ENCODE results near the gene SLC36A3.
"Not testable (repeated sequence)": the region's sequence is repeated elsewhere in the genome, so short reads cannot be mapped to it uniquely, and the experiment has no call there.

SLC36A3 gene

DNA sequence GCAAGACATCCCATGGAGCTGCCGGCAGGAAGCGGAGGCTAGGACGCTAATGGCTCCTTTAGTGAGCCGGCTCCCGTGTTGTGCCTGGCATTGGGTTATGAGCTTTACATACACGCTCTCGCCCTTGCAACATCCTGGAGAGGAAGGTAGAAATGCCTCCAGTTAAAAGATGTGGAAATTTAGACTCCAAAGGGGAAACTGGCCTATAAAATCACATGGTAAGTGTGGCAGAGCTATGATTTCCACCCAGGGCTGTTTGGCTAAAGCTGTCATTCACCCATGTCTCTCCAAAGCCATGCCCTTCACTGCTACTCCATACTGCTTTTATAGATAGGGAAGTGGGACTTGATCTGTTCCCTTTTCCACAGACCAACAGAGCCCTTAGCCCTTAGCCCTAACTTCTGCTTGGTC lies 45.4 kb downstream of the SLC36A3 start:
- DNase-seq: no peak

DNA sequence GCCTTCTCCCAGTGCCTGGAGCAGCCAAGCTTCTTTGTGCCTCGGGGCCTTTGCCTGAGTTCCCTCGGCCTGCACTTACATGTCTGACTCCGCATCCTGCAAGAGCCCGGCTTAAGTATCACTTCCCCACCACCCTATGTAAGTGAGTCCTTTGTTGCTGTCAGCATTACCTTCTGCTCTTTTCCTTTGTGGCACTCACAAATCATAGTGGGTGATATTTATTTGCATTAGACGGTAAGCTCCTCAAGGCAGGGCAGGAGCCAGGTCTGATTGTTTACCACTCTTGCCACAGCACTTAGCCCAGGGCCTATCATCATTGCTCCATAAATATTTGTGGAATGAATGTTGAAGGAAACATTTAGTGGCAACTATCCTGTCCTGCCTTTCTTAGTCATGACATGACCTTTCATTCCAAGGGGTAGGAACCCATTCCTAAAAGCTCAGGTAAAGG lies 45.8 kb downstream of the SLC36A3 start:
- DNase-seq: no peak

GRCh38 chr5:151255621-151256286 lies 47.8 kb downstream of the SLC36A3 start:
- DNase-seq: no peak

- DNase-seq: not testable (repeated sequence)
These were observed 48.6 kb downstream of the SLC36A3 start for GRCh38 chr5:151254990-151255389.

GRCh38 chr5:151254556-151254955 lies 49.0 kb downstream of the SLC36A3 start:
- DNase-seq: no peak

DNA sequence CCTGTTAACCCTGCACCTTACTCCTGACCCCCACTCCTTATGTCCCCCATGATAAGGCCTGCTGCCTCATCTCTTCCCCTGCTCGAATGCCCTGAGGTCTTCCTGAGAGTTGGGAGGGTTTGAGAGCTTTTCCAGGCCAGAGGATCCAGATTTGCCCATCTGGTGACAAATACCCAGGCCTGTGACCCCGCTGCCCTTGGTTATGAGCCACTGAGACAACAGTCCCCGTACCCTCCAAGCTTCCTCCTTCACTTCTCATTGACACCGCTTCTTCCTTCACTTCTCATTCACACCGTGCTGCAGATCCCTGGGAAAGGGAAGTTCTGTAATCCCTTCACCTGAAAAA lies 50.0 kb downstream of the SLC36A3 start:
- DNase-seq: no peak

- DNase-seq: peak; percentile 99
These were observed 50.6 kb downstream of the SLC36A3 start, which contains the start of gene GM2A for GRCh38 chr5:151252762-151253604. Gene GM2A (plus strand): TSS chr5:151253185. CDS start chr5:151253217, 32 bp downstream.

- DNase-seq: no peak
These were observed 51.9 kb downstream of the SLC36A3 start for GRCh38 chr5:151251621-151252020.

DNA sequence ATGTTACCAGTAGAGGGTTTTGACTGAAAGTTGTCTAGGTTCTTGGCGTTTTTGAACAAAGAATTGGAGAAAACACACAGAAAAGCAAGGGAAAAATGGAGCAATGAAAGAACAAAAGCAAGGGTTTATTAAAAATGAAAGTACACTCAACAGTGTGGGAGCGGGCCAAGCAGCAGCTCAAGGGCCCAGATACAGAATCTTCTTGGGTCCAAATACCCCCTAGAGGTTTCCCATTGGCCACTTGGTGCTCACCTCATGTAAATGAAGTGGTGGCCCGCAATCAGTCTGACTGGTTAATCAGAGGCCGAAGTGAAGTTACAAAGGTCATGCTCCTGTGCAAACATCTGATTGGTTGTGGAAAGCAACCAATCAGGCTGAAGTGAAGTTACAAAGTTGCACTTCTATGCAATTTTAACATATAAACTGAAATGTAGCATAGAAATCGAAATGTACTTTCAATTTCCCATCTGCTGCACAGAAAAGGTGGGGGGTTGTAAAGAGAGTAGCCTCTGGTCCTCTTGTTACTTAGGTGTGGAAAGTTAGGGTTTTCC lies 52.5 kb downstream of the SLC36A3 start:
- peak; percentile 54 for DNase-seq

DNA sequence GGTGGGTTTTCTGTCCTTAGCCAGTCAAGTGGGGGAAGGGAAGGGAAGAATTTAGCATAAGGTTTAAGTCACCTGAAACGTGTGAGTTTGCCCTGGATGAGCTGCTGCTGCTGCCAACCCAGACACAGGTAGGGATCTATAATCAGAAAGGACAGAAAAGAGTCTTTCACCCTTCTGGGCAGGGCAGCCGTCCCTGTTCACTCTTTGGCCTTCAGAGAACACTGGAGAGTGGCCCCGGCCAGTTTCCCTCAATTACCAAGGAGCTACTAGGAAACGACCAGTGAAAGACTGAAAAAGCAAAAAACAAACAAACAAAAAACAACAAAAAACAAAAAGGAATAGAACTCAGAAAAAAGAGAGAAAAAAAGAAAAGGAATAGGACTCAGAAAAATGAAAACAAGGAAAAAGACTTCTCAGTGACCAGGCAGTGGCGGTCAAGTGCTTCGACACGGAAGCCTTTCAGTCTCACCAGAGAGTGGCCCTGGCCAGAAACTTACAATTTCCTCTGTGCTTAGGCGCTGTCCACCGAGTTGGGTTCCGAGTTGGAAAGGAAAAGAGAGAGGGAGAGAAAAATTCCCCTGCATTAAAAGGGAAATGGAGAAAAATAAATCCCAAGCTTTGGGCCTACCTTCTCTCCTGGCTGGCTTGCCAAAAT lies 53.1 kb downstream of the SLC36A3 start:
- DNase-seq: no peak

- no peak for DNase-seq
These were observed 54.3 kb downstream of the SLC36A3 start for GRCh38 chr5:151249281-151249680.

DNA sequence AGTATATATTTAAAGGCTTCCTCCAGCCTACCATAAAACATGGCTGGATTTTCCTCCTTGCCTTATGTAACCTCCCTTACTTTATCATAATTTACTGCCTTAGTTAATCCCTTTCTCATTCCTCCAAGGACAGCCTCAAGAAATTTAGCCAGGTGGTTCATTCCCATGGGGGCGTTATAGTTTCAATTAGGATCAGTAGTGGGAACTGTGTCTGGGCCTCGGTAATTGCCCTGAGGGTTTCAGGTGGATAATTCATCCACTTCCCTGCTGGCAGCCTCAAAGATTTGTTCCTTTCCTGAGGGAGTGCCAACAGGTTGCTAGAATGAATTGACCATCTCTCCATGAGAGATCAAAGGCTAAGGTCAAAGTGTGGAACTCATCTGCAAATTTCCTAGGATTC lies 54.9 kb downstream of the SLC36A3 start:
- DNase-seq: no peak

- DNase-seq: no peak
These were observed 57.8 kb downstream of the SLC36A3 start for GRCh38 chr5:151245680-151246219.

DNA sequence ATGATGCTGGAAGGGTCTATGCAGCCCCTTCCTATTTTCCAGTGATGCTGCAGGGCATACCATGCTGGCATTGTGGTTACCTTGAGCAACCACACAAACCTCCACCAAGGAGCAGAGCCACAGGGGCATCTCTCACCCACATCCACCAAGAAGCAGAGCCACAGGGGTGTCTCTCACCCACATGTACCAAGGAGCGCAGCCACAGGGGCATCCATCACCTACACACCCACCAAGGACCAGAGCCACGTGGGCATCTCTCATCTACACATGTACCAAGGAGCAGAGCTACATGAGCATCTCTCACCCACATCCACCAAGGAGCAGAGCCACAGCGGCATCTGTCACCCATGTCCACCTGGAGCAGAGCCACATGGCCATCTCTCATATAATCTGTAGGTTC lies 59.4 kb downstream of the SLC36A3 start:
- no peak for DNase-seq

GRCh38 chr5:151243564-151243963 lies 60.0 kb downstream of the SLC36A3 start:
- no peak for DNase-seq

GRCh38 chr5:151243127-151243526 lies 60.4 kb downstream of the SLC36A3 start:
- no peak for DNase-seq

- no peak for DNase-seq
These were observed 62.5 kb downstream of the SLC36A3 start for GRCh38 chr5:151240924-151241635.

DNA sequence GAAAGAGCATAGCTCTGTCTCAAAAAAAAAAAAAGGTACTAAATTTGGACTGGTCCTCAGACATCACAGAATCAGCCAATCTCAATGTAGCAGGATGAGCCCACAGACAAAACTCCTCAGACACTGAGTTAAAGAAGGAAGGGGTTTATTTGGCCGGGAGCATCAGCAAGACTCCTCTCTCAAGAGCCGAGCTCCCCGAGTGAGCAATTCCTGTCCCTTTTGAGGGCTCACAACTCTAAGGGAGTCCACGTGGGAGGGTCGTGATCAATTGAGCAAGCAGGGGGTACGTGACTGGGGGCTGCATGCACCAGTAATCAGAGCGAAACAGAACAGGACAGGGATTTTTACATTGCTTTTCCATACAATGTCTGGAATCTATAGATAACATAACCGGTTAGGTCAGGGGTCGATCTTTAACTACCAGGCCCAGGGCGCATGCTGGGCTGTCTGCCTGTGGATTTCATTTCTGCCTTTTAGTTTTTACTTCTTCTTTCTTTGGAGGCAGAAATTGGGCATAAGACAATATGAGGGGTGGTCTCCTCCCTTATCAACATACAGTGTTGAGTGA lies 63.2 kb downstream of the SLC36A3 start:
- not testable (repeated sequence) for DNase-seq

GRCh38 chr5:151239237-151239861 lies 64.2 kb downstream of the SLC36A3 start:
- DNase-seq: no peak

DNA sequence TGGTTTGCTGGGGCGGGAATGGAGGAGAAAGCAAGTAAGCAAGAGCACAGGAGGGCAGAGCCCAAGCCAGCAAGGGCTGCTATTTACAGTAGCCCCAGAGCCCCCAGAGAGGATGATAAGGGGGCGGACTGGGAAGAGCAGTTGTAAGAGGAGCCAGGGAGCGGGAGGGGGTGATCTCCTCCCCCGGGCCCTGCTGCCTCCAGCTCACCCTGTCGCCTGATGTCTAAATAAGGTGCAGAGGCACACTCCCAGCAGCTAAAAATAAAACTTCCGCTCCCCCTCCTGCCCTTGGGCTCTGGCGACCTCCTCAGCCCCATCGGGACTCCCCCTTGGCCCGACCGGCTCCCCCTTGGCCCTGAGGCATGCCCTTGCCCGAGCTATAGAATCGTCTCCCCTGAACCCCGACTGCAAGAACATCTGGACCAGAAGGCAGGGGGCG lies 65.2 kb downstream of the SLC36A3 start:
- no peak for DNase-seq

DNA sequence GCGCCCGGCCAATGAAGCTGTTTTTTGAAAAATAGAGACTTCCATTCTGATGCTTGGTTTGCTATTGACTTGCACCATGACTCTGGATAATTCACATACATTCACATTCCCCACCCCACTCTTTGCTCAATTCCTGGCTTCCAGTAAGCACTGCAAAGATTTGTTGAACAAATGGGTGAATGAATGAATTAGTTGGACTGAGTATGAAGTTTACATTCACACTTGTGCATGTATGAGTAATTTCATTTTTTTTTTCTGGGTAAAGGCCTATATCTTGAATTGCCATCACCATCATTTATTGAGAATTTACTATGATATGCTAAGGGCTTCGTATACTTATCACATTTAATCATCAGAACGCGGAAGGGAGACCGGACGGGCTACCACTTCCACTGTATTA lies 65.9 kb downstream of the SLC36A3 start:
- DNase-seq: no peak

DNA sequence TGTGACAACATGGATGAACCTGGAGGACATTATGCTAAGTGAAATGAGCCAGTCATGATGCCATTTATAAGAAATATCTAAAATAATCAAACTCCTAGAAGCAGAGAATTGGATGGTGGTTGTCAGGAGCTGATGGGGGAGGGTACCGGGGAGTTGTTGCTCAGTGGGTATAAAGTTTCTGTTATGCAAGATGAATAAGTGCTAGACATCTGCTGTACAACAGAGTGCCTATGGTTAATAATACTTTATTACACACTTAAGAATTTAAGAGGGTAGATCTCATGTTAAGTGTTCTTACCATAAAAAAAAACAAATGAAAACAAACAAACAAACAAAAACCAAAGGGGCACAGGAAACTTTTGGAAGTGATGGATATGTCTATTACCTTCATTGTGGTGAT lies 66.7 kb downstream of the SLC36A3 start:
- DNase-seq: no peak

Measured in stimulated activated CD4-positive, alpha-beta T cell treated with anti-CD3 and anti-CD28 coated beads, Interleukin-4, amount 100 ng/mL, for 24 hours (primary cell).